GM12801 (cell line): ENCODE measurements around the gene POLR3A.

Source experiments
- CTCF ChIP-seq: IDR thresholded peaks from one replicate; pipeline ENCODE4 v1.5.1; 2011; ENCODE audit warnings: control low read depth; ENCODE audit not compliant: insufficient read length; ENCODE audit errors: extremely low read depth

The POLR3A gene

GRCh38 chr10:77977934-77978333 is 51.4 kb downstream of the POLR3A start:
- no peak for TF ChIP-seq CTCF

- no peak for TF ChIP-seq CTCF
These were observed 52.3 kb downstream of the POLR3A start for GRCh38 chr10:77977016-77977415.

GRCh38 chr10:77975086-77975666 is 54.1 kb downstream of the POLR3A start:
- no peak for TF ChIP-seq CTCF

- TF ChIP-seq CTCF: no peak
These were observed 54.8 kb downstream of the POLR3A start for GRCh38 chr10:77974396-77975074.

GRCh38 chr10:77973276-77973675 is 56.0 kb downstream of the POLR3A start:
- TF ChIP-seq CTCF: no peak

GRCh38 chr10:77972148-77972547 is 57.2 kb downstream of the POLR3A start:
- no peak for TF ChIP-seq CTCF

- no peak for TF ChIP-seq CTCF
These were observed 57.5 kb downstream of the POLR3A start for GRCh38 chr10:77971804-77972144.
